Endodermal cell (in vitro differentiated cells): ENCODE measurements around the gene GALNT2. TPM values are rescaled to one million over a fixed set of nuclear protein-coding genes. Genes with fewer than 3 reads are reported as not detected.

Source experiments
- DNase-seq: peaks from one replicate; pipeline ENCODE4 v3.0.0-alpha.2; 2017
- H3K27ac ChIP-seq: 2 replicates; pipeline ENCODE4 v1.5.1; 2013; ENCODE audit warnings: mild to moderate bottlenecking, low read depth, low read length, moderate library complexity
- H3K27me3 ChIP-seq: 2 replicates; pipeline ENCODE4 v1.6.1; 2013; ENCODE audit warnings: mild to moderate bottlenecking, low read length, moderate library complexity; ENCODE audit not compliant: insufficient read depth, control insufficient read depth, poor library complexity, severe bottlenecking
- H3K36me3 ChIP-seq: 2 replicates; pipeline ENCODE4 v1.7.0; 2013; ENCODE audit warnings: mild to moderate bottlenecking, low read length, moderate library complexity; ENCODE audit not compliant: control insufficient read depth, insufficient read depth
- H3K4me1 ChIP-seq: one replicate; pipeline ENCODE4 v1.7.0; 2013; ENCODE audit warnings: low read length; ENCODE audit not compliant: control insufficient read depth, insufficient read depth
- H3K4me3 ChIP-seq: 2 replicates; pipeline ENCODE4 v1.5.1; 2013; ENCODE audit warnings: mild to moderate bottlenecking, low read length, moderate library complexity
- H3K9ac ChIP-seq: 2 replicates; pipeline ENCODE4 v1.6.1; 2013; ENCODE audit warnings: mild to moderate bottlenecking, low read length, moderate library complexity; ENCODE audit not compliant: poor library complexity, severe bottlenecking; ENCODE audit errors: extremely low read depth
- H3K9me3 ChIP-seq: 2 replicates; pipeline ENCODE4 v1.6.1; 2013; ENCODE audit warnings: mild to moderate bottlenecking, low read length, moderate library complexity; ENCODE audit not compliant: control insufficient read depth
- H3K27ac Mint-ChIP-seq: 2 replicates; pipeline ENCODE4 v1.8.0; 2020; ENCODE audit warnings: mixed read lengths
- H3K27me3 Mint-ChIP-seq: 2 replicates; pipeline ENCODE4 v1.8.0; 2021; ENCODE audit warnings: mild to moderate bottlenecking, mixed read lengths; ENCODE audit not compliant: insufficient read depth
- H3K36me3 Mint-ChIP-seq: 2 replicates; pipeline ENCODE4 v1.8.0; 2020; ENCODE audit warnings: low read depth, mixed read lengths
- H3K4me1 Mint-ChIP-seq: 2 replicates; pipeline ENCODE4 v1.8.0; 2020; ENCODE audit warnings: mixed read lengths
- H3K4me3 Mint-ChIP-seq: 2 replicates; pipeline ENCODE4 v1.8.0; 2020; ENCODE audit warnings: mild to moderate bottlenecking, moderate library complexity, mixed read lengths
- H3K9me3 Mint-ChIP-seq: 2 replicates; pipeline ENCODE4 v1.8.0; 2020; ENCODE audit warnings: mild to moderate bottlenecking, mixed read lengths
- WGBS, 2 experiments: methylation state at CpG; one replicate each; pipeline versions ENCODE4 v1.1.5 to v1.1.7; 2013; ENCODE audit warnings: missing lambda C conversion rate in 2 of 2, mixed read lengths in 1 of 2; ENCODE audit not compliant: insufficient coverage in 1 of 2, insufficient read length in 1 of 2; 5-methylcytosine and 5-hydroxymethylcytosine counted together
- total RNA-seq, 2 donors: library from RNA; stranded (reverse); fragmentation: NEBNext Ultra II Directional in 1 of 2; extraction: Animal tissue kit (Norgen Biotek cat#: 25700) in 1 of 2; gene quantifications; 2 replicates in 1 of 2; 3 replicates in 1 of 2; pipeline ENCODE4 v1.2.1, GENCODE V29; 2021
- TF ChIP-seq, protein P1 (sequence below): fragments of 200-600 bp; sonication (generic); conservative IDR thresholded peaks from 2 replicates; pipeline ENCODE4 v1.5.0; 2021; ENCODE audit warnings: antibody characterized with exemption, mild to moderate bottlenecking

GALNT2 gene
- total RNA-seq, 2 donors from 2014 or later = 41.6 to 63.5 TPM

DNA sequence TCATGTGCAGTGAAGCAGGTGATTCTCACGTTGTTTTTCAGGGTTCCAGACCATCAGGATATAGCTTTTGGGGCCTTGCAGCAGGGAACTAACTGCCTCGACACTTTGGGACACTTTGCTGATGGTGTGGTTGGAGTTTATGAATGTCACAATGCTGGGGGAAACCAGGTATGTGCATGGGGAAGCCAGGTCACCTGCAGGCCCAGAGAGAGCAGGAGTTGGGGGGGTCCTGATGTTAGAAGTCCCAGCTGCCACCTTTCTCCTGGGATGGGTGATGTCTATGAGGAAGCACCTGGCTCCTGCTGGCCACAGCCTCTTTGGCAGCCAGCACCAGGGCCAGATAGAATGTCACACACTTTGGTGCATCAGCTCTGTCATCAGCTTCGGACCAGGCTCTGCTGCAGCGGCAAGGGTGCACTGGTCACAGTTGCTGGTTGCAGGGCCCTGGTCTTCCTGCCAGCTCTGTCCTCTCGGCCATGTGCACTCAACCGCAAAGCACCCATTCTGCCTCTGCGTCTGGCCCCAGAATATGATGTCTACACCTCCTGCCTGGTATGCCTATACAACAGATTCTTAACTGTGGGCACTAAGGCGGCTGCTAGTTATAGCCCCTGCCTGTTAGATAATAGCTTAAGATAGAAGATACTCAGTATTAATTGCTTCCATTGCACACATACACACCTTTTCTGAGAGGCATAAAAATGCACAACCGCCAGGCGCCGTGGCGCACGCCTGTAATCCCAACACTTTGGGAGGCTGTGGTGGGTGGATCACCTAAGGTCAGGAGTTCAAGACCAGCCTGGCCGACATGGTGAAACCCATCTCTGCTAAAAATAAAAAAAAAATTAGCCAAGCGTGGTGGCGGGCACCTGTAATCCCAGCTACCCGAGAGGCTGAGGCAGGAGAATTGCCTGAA is 198.4 kb downstream of the GALNT2 start:
- no peak overlapping the region for H3K4me3 Mint-ChIP-seq
- WGBS, 2 experiments = 89 to 96% methylated on average over 12 to 17 of the region's 17 CpGs
- peaks cover 9% of the 10 kb centered on the region for H3K4me1 Mint-ChIP-seq
- H3K27ac Mint-ChIP-seq = no peak overlapping the region
- TF ChIP-seq, protein P1, sequence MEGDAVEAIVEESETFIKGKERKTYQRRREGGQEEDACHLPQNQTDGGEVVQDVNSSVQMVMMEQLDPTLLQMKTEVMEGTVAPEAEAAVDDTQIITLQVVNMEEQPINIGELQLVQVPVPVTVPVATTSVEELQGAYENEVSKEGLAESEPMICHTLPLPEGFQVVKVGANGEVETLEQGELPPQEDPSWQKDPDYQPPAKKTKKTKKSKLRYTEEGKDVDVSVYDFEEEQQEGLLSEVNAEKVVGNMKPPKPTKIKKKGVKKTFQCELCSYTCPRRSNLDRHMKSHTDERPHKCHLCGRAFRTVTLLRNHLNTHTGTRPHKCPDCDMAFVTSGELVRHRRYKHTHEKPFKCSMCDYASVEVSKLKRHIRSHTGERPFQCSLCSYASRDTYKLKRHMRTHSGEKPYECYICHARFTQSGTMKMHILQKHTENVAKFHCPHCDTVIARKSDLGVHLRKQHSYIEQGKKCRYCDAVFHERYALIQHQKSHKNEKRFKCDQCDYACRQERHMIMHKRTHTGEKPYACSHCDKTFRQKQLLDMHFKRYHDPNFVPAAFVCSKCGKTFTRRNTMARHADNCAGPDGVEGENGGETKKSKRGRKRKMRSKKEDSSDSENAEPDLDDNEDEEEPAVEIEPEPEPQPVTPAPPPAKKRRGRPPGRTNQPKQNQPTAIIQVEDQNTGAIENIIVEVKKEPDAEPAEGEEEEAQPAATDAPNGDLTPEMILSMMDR = no peak
- H3K27ac ChIP-seq = no peak overlapping the region
- peak; percentile 23 for DNase-seq
- H3K9me3 Mint-ChIP-seq = no peaks in the 10 kb centered on the region
- no peaks in the 10 kb centered on the region for H3K27me3 Mint-ChIP-seq
- H3K36me3 ChIP-seq = peaks cover 15% of the 10 kb centered on the region
- no peaks in the 10 kb centered on the region for H3K4me1 ChIP-seq
- no peak overlapping the region for H3K4me3 ChIP-seq
- H3K9me3 ChIP-seq = no peaks in the 10 kb centered on the region
- no peaks in the 10 kb centered on the region for H3K27me3 ChIP-seq
- peaks cover 25% of the 10 kb centered on the region for H3K36me3 Mint-ChIP-seq
- no peak overlapping the region for H3K9ac ChIP-seq

DNA sequence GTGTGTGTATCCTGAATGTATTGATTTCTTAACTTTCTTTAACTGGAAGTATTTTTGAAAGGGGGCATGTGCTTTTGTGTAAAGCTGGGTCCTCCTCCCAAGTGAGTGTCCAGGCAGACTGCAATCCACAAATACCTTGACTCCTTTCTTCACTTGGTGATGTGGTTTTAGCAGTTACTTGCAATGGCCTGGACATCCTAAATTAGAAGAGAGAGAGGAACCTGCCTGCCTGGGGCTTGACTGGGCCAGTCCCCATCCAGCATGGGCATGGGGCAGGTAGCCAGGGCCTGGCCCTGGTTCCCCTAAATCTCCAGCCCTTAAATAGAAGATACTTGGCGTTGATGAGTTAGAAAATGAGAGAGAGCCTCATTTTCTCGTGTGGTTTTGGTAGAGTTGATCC is 199.4 kb downstream of the GALNT2 start:
- WGBS, 2 experiments = 64 to 80% methylated on average over 1 to 2 of the region's 2 CpGs
- peaks cover 15% of the 10 kb centered on the region for H3K36me3 ChIP-seq
- no peaks in the 10 kb centered on the region for H3K27me3 ChIP-seq
- no peaks in the 10 kb centered on the region for H3K4me1 ChIP-seq
- H3K4me1 Mint-ChIP-seq = peaks cover 9% of the 10 kb centered on the region
- no peaks in the 10 kb centered on the region for H3K9me3 Mint-ChIP-seq
- no peaks in the 10 kb centered on the region for H3K27me3 Mint-ChIP-seq
- H3K9ac ChIP-seq = no peak overlapping the region
- no peak overlapping the region for H3K4me3 ChIP-seq
- TF ChIP-seq, protein P1 = no peak
- H3K4me3 Mint-ChIP-seq = no peak overlapping the region
- H3K27ac ChIP-seq = peak overlapping the region; percentile 24
- H3K36me3 Mint-ChIP-seq = peaks cover 29% of the 10 kb centered on the region
- no peaks in the 10 kb centered on the region for H3K9me3 ChIP-seq
- no peak overlapping the region for H3K27ac Mint-ChIP-seq
- no peak for DNase-seq

DNA sequence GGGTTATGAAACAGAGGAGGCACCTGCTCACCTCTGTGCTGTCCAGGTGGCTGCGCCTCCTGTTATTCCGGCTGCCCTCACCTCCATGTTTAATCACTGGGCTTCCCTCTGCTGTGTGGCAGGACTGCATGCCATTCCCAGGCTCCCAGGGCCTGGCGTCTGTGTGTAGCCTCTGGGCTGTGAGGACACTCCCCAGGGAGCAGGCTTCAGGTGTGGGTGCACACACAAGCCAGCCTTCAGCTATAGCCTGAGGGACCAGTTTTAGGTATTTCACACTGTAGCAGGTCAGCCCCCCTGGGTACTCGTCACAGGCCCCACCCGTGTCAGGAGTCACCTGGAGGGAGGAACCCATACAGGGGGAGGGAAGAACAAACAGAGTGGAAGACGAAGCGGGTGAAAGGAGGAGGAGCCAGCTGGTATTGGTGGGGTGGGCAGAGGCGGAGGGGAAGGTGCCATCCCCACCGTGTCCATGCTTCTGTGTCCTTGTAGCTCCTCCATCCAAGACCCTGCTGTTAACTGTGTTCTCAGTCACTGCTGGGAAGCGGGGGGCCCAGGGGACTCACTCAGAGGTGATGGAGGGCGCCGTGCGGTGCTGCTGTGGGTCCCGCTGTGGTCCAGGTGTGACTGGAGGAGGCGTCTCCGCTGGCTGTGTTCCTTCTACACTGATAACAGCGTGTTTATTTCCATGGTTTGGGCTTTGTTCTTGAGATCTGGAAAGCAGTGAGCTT is 200.5 kb downstream of the GALNT2 start:
- Histone ChIP-seq H3K36me3 (peaks cover 15% of the 10 kb centered on the region), H3K9me3 (no peaks in the 10 kb centered on the region), H3K27me3 (no peaks in the 10 kb centered on the region), H3K4me1 (no peaks in the 10 kb centered on the region), H3K27ac (no peak overlapping the region), H3K9ac (no peak overlapping the region), H3K4me3 (no peak overlapping the region)
- Mint-ChIP-seq H3K27me3 (no peaks in the 10 kb centered on the region), H3K4me3 (no peak overlapping the region), H3K4me1 (peaks cover 2% of the 10 kb centered on the region), H3K36me3 (peaks cover 29% of the 10 kb centered on the region), H3K9me3 (no peaks in the 10 kb centered on the region), H3K27ac (no peak overlapping the region)
- TF ChIP-seq, protein P1 = no peak
- WGBS, 2 experiments = 95 to 100% methylated on average over 8 to 17 of the region's 17 CpGs
- no peak for DNase-seq
